ENCODE data around the gene RAI14.

GRCh38 chr5:34695275-34696027, 39.3 kb downstream of the RAI14 start:
- TF ChIP-seq CTCF (IDR thresholded peaks at IDR 0.05): no peak
- no peak for TF ChIP-seq POLR2A (IDR thresholded peaks at IDR 0.05)

All from testis (tissue), 2 donors.